ENCODE results near the gene PHF21A. TPM values are rescaled to one million over a fixed set of nuclear protein-coding genes. Genes with fewer than 3 reads are reported as not detected.

Gene PHF21A
- total and polyA plus RNA-seq, 2 of the 13 experiments (the other 11 are each of a cell fraction or from before 2014, with no cell fraction given): 4.1 to 34.6 TPM

DNA sequence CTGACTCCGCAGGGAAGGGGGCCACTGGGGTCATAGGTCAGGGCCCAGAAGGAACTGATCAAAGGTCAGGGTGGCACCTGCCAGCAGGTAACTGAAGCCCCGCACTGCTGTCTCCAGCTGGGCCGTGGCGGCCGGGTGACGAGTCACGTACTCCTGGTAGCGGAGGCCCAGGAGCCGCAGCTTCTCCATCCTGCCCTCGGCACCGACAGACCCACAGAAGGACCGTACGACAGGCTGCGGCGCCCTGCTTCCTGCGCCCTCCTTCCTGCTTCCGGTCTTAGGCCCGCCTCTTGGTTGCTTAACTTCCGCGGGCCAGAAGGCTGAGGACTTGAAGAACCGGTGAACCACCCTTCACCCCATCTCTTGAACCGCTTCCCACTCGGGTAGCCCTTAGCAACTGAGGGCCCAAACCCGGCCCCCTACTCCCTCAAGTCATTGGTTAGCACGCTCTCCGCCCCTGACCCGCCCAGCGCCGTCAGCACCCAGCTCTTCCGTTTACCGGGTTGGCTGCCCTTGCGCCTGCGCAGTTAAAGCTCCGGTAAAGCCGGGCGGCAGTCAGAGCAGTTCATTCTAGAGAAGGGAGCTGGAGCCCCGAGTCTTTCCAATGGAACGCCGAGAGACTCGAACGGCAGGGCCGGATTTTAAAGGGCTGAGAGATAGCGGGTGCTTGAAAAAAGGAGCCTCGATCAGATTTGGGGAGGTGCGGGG, 203.5 kb downstream of the PHF21A start, which contains the start of gene PEX16 (continued):
- TF ChIP-seq, protein P1, sequence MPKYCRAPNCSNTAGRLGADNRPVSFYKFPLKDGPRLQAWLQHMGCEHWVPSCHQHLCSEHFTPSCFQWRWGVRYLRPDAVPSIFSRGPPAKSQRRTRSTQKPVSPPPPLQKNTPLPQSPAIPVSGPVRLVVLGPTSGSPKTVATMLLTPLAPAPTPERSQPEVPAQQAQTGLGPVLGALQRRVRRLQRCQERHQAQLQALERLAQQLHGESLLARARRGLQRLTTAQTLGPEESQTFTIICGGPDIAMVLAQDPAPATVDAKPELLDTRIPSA (CRISPR knock-in tag; IDR thresholded peaks at IDR 0.05; ENCODE audit: borderline replicate concordance): 0 out of 2 replicates have a peak, but pooled peaks have one; percentile 56
- TF ChIP-seq PITX1 (CRISPR knock-in tag; IDR thresholded peaks at IDR 0.05) (peak; percentile 19; the same call in 1 of the 2 replicates), SALL1 (CRISPR knock-in tag; IDR thresholded peaks at IDR 0.05) (peak; percentile 61), NR2F2 (IDR thresholded peaks at IDR 0.05; ENCODE audit: borderline replicate concordance, low read depth) (0 out of 2 replicates have a peak, but pooled peaks have one; percentile 15), KMT2B (CRISPR knock-in tag; IDR thresholded peaks at IDR 0.05) (peak; percentile 65; the same call in 1 of the 2 replicates), SMARCE1 (IDR thresholded peaks at IDR 0.05; ENCODE audit: borderline replicate concordance) (no peak), TCF12 (IDR thresholded peaks at IDR 0.05) (no peak), TCF12 (CRISPR knock-in tag; IDR thresholded peaks at IDR 0.05) (no peak), MIER3 (CRISPR knock-in tag; IDR thresholded peaks at IDR 0.05; ENCODE audit: borderline replicate concordance) (no peak), SALL2 (CRISPR knock-in tag; IDR thresholded peaks at IDR 0.05) (no peak), RAD51 (IDR thresholded peaks at IDR 0.05; ENCODE audit: borderline replicate concordance) (no peak), ZNF274 (CRISPR knock-in tag; IDR thresholded peaks at IDR 0.05) (no peak), BORCS8-MEF2B (CRISPR knock-in tag; IDR thresholded peaks at IDR 0.05) (peak; percentile 81), ARNT (IDR thresholded peaks at IDR 0.05) (no peak), RORA (CRISPR knock-in tag; IDR thresholded peaks at IDR 0.05) (no peak), ZNF773 (CRISPR knock-in tag; IDR thresholded peaks at IDR 0.05; ENCODE audit: borderline replicate concordance) (no peak), MAFG (CRISPR knock-in tag; IDR thresholded peaks at IDR 0.05) (no peak), HDAC1 (CRISPR knock-in tag; IDR thresholded peaks at IDR 0.05) (peak; percentile 43; the same call in 1 of the 2 replicates), TARDBP (CRISPR knock-in tag; IDR thresholded peaks at IDR 0.05) (0 out of 2 replicates have a peak, but pooled peaks have one; percentile 64), ZNF253 (CRISPR knock-in tag; IDR thresholded peaks at IDR 0.05; ENCODE audit: borderline replicate concordance) (no peak)
- TF ChIP-seq, protein P2, sequence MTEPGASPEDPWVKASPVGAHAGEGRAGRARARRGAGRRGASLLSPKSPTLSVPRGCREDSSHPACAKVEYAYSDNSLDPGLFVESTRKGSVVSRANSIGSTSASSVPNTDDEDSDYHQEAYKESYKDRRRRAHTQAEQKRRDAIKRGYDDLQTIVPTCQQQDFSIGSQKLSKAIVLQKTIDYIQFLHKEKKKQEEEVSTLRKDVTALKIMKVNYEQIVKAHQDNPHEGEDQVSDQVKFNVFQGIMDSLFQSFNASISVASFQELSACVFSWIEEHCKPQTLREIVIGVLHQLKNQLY (CRISPR knock-in tag; IDR thresholded peaks at IDR 0.05): no peak
- TF ChIP-seq, protein P3, sequence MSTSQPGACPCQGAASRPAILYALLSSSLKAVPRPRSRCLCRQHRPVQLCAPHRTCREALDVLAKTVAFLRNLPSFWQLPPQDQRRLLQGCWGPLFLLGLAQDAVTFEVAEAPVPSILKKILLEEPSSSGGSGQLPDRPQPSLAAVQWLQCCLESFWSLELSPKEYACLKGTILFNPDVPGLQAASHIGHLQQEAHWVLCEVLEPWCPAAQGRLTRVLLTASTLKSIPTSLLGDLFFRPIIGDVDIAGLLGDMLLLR (CRISPR knock-in tag; IDR thresholded peaks at IDR 0.05): no peak; the same call in 1 of the 2 replicates
- TF ChIP-seq, protein P4, sequence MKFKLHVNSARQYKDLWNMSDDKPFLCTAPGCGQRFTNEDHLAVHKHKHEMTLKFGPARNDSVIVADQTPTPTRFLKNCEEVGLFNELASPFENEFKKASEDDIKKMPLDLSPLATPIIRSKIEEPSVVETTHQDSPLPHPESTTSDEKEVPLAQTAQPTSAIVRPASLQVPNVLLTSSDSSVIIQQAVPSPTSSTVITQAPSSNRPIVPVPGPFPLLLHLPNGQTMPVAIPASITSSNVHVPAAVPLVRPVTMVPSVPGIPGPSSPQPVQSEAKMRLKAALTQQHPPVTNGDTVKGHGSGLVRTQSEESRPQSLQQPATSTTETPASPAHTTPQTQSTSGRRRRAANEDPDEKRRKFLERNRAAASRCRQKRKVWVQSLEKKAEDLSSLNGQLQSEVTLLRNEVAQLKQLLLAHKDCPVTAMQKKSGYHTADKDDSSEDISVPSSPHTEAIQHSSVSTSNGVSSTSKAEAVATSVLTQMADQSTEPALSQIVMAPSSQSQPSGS (CRISPR knock-in tag; IDR thresholded peaks at IDR 0.05): peak; percentile 52; the same call in 1 of the 2 replicates
- TF ChIP-seq, protein P5, sequence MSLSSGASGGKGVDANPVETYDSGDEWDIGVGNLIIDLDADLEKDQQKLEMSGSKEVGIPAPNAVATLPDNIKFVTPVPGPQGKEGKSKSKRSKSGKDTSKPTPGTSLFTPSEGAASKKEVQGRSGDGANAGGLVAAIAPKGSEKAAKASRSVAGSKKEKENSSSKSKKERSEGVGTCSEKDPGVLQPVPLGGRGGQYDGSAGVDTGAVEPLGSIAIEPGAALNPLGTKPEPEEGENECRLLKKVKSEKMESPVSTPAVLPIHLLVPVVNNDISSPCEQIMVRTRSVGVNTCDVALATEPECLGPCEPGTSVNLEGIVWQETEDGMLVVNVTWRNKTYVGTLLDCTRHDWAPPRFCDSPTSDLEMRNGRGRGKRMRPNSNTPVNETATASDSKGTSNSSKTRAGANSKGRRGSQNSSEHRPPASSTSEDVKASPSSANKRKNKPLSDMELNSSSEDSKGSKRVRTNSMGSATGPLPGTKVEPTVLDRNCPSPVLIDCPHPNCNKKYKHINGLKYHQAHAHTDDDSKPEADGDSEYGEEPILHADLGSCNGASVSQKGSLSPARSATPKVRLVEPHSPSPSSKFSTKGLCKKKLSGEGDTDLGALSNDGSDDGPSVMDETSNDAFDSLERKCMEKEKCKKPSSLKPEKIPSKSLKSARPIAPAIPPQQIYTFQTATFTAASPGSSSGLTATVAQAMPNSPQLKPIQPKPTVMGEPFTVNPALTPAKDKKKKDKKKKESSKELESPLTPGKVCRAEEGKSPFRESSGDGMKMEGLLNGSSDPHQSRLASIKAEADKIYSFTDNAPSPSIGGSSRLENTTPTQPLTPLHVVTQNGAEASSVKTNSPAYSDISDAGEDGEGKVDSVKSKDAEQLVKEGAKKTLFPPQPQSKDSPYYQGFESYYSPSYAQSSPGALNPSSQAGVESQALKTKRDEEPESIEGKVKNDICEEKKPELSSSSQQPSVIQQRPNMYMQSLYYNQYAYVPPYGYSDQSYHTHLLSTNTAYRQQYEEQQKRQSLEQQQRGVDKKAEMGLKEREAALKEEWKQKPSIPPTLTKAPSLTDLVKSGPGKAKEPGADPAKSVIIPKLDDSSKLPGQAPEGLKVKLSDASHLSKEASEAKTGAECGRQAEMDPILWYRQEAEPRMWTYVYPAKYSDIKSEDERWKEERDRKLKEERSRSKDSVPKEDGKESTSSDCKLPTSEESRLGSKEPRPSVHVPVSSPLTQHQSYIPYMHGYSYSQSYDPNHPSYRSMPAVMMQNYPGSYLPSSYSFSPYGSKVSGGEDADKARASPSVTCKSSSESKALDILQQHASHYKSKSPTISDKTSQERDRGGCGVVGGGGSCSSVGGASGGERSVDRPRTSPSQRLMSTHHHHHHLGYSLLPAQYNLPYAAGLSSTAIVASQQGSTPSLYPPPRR (CRISPR knock-in tag; IDR thresholded peaks at IDR 0.05; ENCODE audit: borderline replicate concordance): peak; percentile 53; the same call in 1 of the 2 replicates
